Neural progenitor cell (in vitro differentiated cells): ENCODE results near the gene KAT2B.

ENCODE experiments used
- CTCF ChIP-seq: fragments of 200-600 bp; sonication (generic); IDR thresholded peaks from 2 replicates; pipeline ENCODE4 v1.5.1; 2017; ENCODE audit warnings: antibody characterized with exemption, mild to moderate bottlenecking
- EZH2phosphoT487 ChIP-seq: fragments of 200-600 bp; sonication (generic); IDR thresholded peaks from 2 replicates; pipeline ENCODE4 v1.6.1; 2017; ENCODE audit warnings: antibody characterized with exemption

GRCh38 chr3:20072422-20072821, 32.2 kb downstream of the KAT2B start:
- TF ChIP-seq EZH2phosphoT487 (no peak), CTCF (no peak)
